CD4-positive, alpha-beta T cell (primary cell): Measurements from ENCODE around the gene ST14. TPM values are rescaled to one million over a fixed set of nuclear protein-coding genes. Genes with fewer than 3 reads are reported as not detected.

ENCODE experiments used
- ATAC-seq: fragments of 200-7000 bp; cut with Tn5 transposase; one replicate; pipeline ENCODE4 v1.10.0; 2022; ENCODE audit warnings: mild to moderate bottlenecking; ENCODE audit not compliant: poor library complexity
- CTCF ChIA-PET: fragments of 350-600 bp; sonication (Branson Sonifier 250); formaldehyde crosslinking; loops from one replicate; lab custom pipeline; 2021; ENCODE audit warnings: antibody characterized with exemption, inconsistent platforms; lab: Charles Lee
- POLR2A ChIA-PET: fragments of 350-600 bp; sonication (Branson Sonifier 250); formaldehyde crosslinking; loops from one replicate; lab custom pipeline; 2021; ENCODE audit warnings: antibody characterized with exemption, inconsistent platforms; lab: Charles Lee
- DNase-seq, 14 experiments: peaks; one replicate each; pipeline ENCODE4 v3.0.0-alpha.2; 2013 to 2020; ENCODE audit warnings: mixed read lengths in 2 of 14
- H3K27ac ChIP-seq, 2 donors: one replicate each; pipeline versions ENCODE4 v1.5.1 to v1.7.0; 2013; ENCODE audit warnings: low read length in 2 of 2, low read depth in 1 of 2, mild to moderate bottlenecking in 1 of 2
- H3K27me3 ChIP-seq, 2 experiments: 1 replicate in 1 of 2; 2 replicates in 1 of 2; pipeline versions ENCODE4 v1.6.1 to v1.7.0; 2013; ENCODE audit warnings: low read length in 2 of 2, control low read depth in 1 of 2, mild to moderate bottlenecking in 1 of 2, moderate library complexity in 1 of 2; ENCODE audit not compliant: insufficient read depth in 2 of 2, control insufficient read depth in 1 of 2
- H3K36me3 ChIP-seq: one replicate; pipeline ENCODE4 v1.6.1; 2013; ENCODE audit warnings: low read length, control low read depth; ENCODE audit not compliant: insufficient read depth
- H3K4me1 ChIP-seq: one replicate; pipeline ENCODE4 v1.6.1; 2013; ENCODE audit warnings: low read length, control low read depth; ENCODE audit not compliant: insufficient read depth
- H3K4me3 ChIP-seq: one replicate; pipeline ENCODE4 v1.5.1; 2013; ENCODE audit warnings: mild to moderate bottlenecking, low read length, moderate library complexity
- H3K9me3 ChIP-seq, 2 experiments: 1 replicate in 1 of 2; 2 replicates in 1 of 2; pipeline versions ENCODE4 v1.6.1 to v1.7.0; 2013; ENCODE audit warnings: low read length in 2 of 2, mild to moderate bottlenecking in 2 of 2, control low read depth in 1 of 2, moderate library complexity in 1 of 2; ENCODE audit not compliant: control insufficient read depth in 1 of 2, insufficient read depth in 1 of 2
- H3K27ac Mint-ChIP-seq: one replicate; pipeline ENCODE4 v1.8.0; 2020; ENCODE audit warnings: mixed read lengths
- H3K27me3 Mint-ChIP-seq: one replicate; pipeline ENCODE4 v1.8.0; 2021; ENCODE audit warnings: mixed read lengths
- H3K36me3 Mint-ChIP-seq: one replicate; pipeline ENCODE4 v1.8.0; 2021; ENCODE audit warnings: low read depth, mixed read lengths
- H3K4me1 Mint-ChIP-seq: one replicate; pipeline ENCODE4 v1.8.0; 2021; ENCODE audit warnings: low read depth, mixed read lengths
- H3K4me3 Mint-ChIP-seq: one replicate; pipeline ENCODE4 v1.8.0; 2020; ENCODE audit warnings: mild to moderate bottlenecking, mixed read lengths
- H3K9me3 Mint-ChIP-seq: one replicate; pipeline ENCODE4 v1.8.0; 2020; ENCODE audit warnings: mixed read lengths
- intact Hi-C, 2 experiments: fragments of 100-400 bp; cut with DNase I in 1 of 2; cut with micrococcal nuclease in 1 of 2; formaldehyde crosslinking; loops; one replicate each; pipeline versions ENCODE4 v1.15.1 to v1.9.0; 2023 to 2025; cut with DNase I, micrococcal nuclease
- total RNA-seq, 174 experiments: library from RNA in 2 of 174; stranded (reverse) in 2 of 174; gene quantifications; one replicate each; pipeline ENCODE4 v1.2.3 and lab custom pipeline; 2021 to 2026
- TF ChIP-seq, protein P1 (sequence below): fragments of 200-600 bp; IDR thresholded peaks from one replicate; pipeline ENCODE4 v1.8.0; 2022; ENCODE audit warnings: antibody characterized with exemption, mild to moderate bottlenecking

Gene ST14
- total RNA-seq, 2 experiments from 2014 or later, result 0.25 to 0.31 TPM

DNA sequence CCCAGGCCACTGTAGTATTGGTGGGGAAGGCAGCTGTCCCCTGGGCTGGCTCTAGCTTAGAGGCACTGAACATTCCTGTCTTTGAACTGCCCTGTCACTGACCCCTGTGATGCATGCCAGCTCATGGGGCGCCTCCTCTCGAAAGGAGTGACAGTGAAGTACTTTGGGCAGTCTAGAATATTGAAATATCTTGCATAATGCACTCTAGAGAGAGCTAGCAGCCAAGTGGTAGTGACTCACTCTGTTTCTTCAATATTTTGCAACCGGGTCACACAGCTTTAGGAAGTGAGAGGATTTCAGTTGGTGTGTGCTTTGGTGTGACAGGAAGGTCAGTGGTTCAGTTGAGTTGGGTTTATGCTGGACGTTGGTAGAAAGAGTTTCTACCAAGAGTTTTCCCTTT is 35.5 kb upstream of the ST14 start:
- Histone ChIP-seq H3K9me3 (no peaks in the 10 kb centered on the region), H3K27ac (no peak overlapping the region), H3K36me3 (peaks cover 25% of the 10 kb centered on the region), H3K27me3 (no peaks in the 10 kb centered on the region), H3K4me1 (peaks cover 18% of the 10 kb centered on the region), H3K4me3 (no peak overlapping the region)
- Mint-ChIP-seq H3K27ac (no peak overlapping the region), H3K27me3 (no peaks in the 10 kb centered on the region), H3K4me3 (no peak overlapping the region), H3K4me1 (peaks cover 33% of the 10 kb centered on the region), H3K36me3 (peaks cover 58% of the 10 kb centered on the region), H3K9me3 (no peaks in the 10 kb centered on the region)
- ATAC-seq, result no peak
- CTCF ChIA-PET, result no interaction called here
- intact Hi-C loops, result no loop called here
- TF ChIP-seq, protein P1, sequence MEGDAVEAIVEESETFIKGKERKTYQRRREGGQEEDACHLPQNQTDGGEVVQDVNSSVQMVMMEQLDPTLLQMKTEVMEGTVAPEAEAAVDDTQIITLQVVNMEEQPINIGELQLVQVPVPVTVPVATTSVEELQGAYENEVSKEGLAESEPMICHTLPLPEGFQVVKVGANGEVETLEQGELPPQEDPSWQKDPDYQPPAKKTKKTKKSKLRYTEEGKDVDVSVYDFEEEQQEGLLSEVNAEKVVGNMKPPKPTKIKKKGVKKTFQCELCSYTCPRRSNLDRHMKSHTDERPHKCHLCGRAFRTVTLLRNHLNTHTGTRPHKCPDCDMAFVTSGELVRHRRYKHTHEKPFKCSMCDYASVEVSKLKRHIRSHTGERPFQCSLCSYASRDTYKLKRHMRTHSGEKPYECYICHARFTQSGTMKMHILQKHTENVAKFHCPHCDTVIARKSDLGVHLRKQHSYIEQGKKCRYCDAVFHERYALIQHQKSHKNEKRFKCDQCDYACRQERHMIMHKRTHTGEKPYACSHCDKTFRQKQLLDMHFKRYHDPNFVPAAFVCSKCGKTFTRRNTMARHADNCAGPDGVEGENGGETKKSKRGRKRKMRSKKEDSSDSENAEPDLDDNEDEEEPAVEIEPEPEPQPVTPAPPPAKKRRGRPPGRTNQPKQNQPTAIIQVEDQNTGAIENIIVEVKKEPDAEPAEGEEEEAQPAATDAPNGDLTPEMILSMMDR, result no peak
- peak in 3 of 14 experiments; percentile 27 to 73 (median 61) for DNase-seq
- POLR2A ChIA-PET, result no interaction called here

DNA sequence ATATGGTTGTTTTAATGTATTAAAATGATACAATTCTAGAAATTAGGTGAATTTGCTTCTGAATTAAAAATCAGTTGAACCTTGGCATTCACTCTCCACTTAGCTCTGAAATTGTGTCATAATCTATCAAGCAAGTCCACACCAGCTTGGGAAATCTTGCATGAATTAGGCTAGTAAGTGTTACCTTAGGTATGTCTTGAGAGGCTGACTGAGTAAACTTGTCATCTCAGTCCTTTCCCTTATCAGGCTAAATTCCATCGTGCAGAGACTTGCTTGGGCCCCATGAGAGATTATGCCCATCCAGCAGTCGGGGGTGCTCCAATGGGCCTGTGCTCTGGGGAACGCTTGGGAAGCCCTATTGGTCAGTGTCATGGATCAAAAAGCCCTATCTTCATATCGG is 33.9 kb upstream of the ST14 start:
- Histone ChIP-seq H3K27ac (no peak overlapping the region), H3K4me3 (no peak overlapping the region), H3K9me3 (no peaks in the 10 kb centered on the region), H3K36me3 (peaks cover 39% of the 10 kb centered on the region), H3K4me1 (peaks cover 15% of the 10 kb centered on the region), H3K27me3 (no peaks in the 10 kb centered on the region)
- intact Hi-C loops, result no loop called here
- H3K4me3 Mint-ChIP-seq, result no peak overlapping the region
- POLR2A ChIA-PET, result no interaction called here
- DNase-seq, result no peak
- CTCF ChIA-PET, result interaction anchor here (1.2 kb wide), 1 partner anchor 190 kb away, joined by 3 read pairs; no protein-coding TSS in a partner anchor
- TF ChIP-seq, protein P1, result no peak
- peaks cover 71% of the 10 kb centered on the region for H3K36me3 Mint-ChIP-seq
- no peak for ATAC-seq
- H3K27me3 Mint-ChIP-seq, result no peaks in the 10 kb centered on the region
- H3K27ac Mint-ChIP-seq, result no peak overlapping the region
- H3K4me1 Mint-ChIP-seq, result peaks cover 19% of the 10 kb centered on the region
- H3K9me3 Mint-ChIP-seq, result no peaks in the 10 kb centered on the region

DNA sequence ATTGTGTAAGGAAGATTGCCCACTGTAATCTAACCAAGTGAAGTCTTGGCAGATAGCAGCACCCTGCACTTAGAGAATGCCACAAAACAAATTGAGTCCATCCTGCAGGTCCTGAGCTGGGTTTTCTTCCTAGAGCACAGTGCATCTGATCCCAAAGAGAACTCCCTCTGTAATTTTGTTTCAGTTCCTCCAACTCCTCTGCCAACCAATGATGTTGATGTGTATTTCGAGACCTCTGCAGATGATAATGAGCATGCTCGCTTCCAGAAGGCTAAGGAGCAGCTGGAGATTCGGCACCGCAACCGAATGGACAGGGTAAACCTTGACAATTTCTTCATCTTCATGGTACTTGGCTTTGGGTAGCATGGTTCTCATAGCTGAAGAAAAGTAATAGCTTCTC is 33.1 kb upstream of the ST14 start:
- H3K4me1 Mint-ChIP-seq, result peaks cover 10% of the 10 kb centered on the region
- H3K27me3 ChIP-seq, result no peaks in the 10 kb centered on the region
- POLR2A ChIA-PET, result interaction anchor here (1.9 kb wide), 1 partner anchor 123 kb away, joined by 7 read pairs; the partner anchor contains the start of gene PRDM10
- no peaks in the 10 kb centered on the region for H3K9me3 ChIP-seq
- ATAC-seq, result no peak
- CTCF ChIA-PET, result interaction anchor here (1.2 to 1.5 kb wide), 3 partner anchors 29 to 191 kb away, joined by 3 to 4 read pairs (median 3); no protein-coding TSS in a partner anchor
- H3K27me3 Mint-ChIP-seq, result no peaks in the 10 kb centered on the region
- no peaks in the 10 kb centered on the region for H3K9me3 Mint-ChIP-seq
- peaks cover 10% of the 10 kb centered on the region for H3K4me1 ChIP-seq
- DNase-seq, result no peak
- peaks cover 77% of the 10 kb centered on the region for H3K36me3 Mint-ChIP-seq
- TF ChIP-seq, protein P1, result no peak
- no peak overlapping the region for H3K27ac Mint-ChIP-seq
- H3K27ac ChIP-seq, result no peak overlapping the region
- intact Hi-C loops, result no loop called here
- H3K4me3 ChIP-seq, result no peak overlapping the region
- H3K4me3 Mint-ChIP-seq, result no peak overlapping the region
- H3K36me3 ChIP-seq, result peaks cover 39% of the 10 kb centered on the region
